Measurements from ENCODE around the gene PSME3IP1. TPM values are rescaled to one million over a fixed set of nuclear protein-coding genes. Genes with fewer than 3 reads are reported as not detected.

Gene PSME3IP1
- total and polyA plus RNA-seq, 2 of the 4 experiments (the other 2 are of a cell fraction) = 50.2 to 75.2 TPM

GRCh38 chr16:57234707-57235092 lies 48.9 kb upstream of the PSME3IP1 start:
- no TSS peak for BruUV-seq (replicated peaks)
- H2BK120ac ChIP-seq (ENCODE audit: low read depth, low read length) = no peak overlapping the region
- no peaks in the 10 kb centered on the region for H3K9me3 ChIP-seq (ENCODE audit: control insufficient read depth, insufficient read depth, low read length)
- CTCF ChIA-PET = no interaction called here
- POLR2A ChIA-PET (ENCODE audit: unreplicated experiment) = no interaction called here
- no peak overlapping the region for H3K14ac ChIP-seq (replicated peaks; ENCODE audit: low read depth, low read length)
- H3K23ac ChIP-seq (ENCODE audit: low read depth, low read length) = no peak overlapping the region
- H2BK20ac ChIP-seq (ENCODE audit: low read depth, low read length) = no peak overlapping the region
- H3K4ac ChIP-seq (ENCODE audit: low read depth, low read length) = no peak overlapping the region
- H3K9me1 ChIP-seq (ENCODE audit: insufficient read depth, low read length) = peaks cover 7% of the 10 kb centered on the region
- H4K20me1 ChIP-seq (ENCODE audit: insufficient read depth, low read length) = no peaks in the 10 kb centered on the region
- no peak overlapping the region for H2BK5ac ChIP-seq (ENCODE audit: low read depth, low read length, poor library complexity, severe bottlenecking)
- dilution Hi-C loops (cut with HindIII; ENCODE audit: low sequenced_read_pairs, unreplicated experiment) = no loop called here
- in situ Hi-C loops (cut with MboI; ENCODE audit: low sequenced_read_pairs) = no loop called here
- H3K18ac ChIP-seq (ENCODE audit: low read depth, low read length) = no peak overlapping the region
- H3K27me3 ChIP-seq (ENCODE audit: control insufficient read depth, insufficient read depth, low read length) = no peaks in the 10 kb centered on the region
- H3K79me1 ChIP-seq (ENCODE audit: low read depth in 1 of 2, low read length in 2 of 2) = peaks cover 0 to 4% of the 10 kb centered on the region in 2 experiments; a peak in 2 of 4 replicates
- H2AK5ac ChIP-seq (ENCODE audit: low read depth, low read length) = no peak overlapping the region
- H4K91ac ChIP-seq (ENCODE audit: insufficient read depth, low read depth, low read length) = no peak overlapping the region
- intact Hi-C loops (cut with micrococcal nuclease) = no loop called here
- H2AK9ac ChIP-seq (replicated peaks; ENCODE audit: low read depth, low read length, poor library complexity) = no peak overlapping the region
- H4K8ac ChIP-seq (ENCODE audit: low read depth in 2 of 2, low read length in 2 of 2) = no peak overlapping the region
- H2BK15ac ChIP-seq (ENCODE audit: low read depth, low read length) = no peak overlapping the region
- DNase-seq (no peak), ATAC-seq (ENCODE audit: low read depth) (no peak)
- peaks cover 8% of the 10 kb centered on the region for H3K4me1 ChIP-seq (ENCODE audit: control insufficient read depth, insufficient read depth, low read length)
- no peak overlapping the region for H3K4me3 ChIP-seq (ENCODE audit: insufficient read depth, low read depth, low read length)
- H3K56ac ChIP-seq (ENCODE audit: extremely low read depth, insufficient read depth, low read length) = no peak overlapping the region
- no peak overlapping the region for H3K27ac ChIP-seq (ENCODE audit: insufficient read depth, low read length)
- H3K4me2 ChIP-seq (ENCODE audit: low read depth, low read length) = no peak overlapping the region
- peaks cover 20% of the 10 kb centered on the region for H3K36me3 ChIP-seq (ENCODE audit: control insufficient read depth, insufficient read depth, low read length)
- H4K5ac ChIP-seq (ENCODE audit: low read depth, low read length) = no peak overlapping the region
- no peak overlapping the region for H2AFZ ChIP-seq (replicated peaks; ENCODE audit: low read length, poor library complexity)
- H3K9ac ChIP-seq (ENCODE audit: low read depth, low read length) = no peak overlapping the region
- TF ChIP-seq CHD1 (IDR thresholded peaks at IDR 0.05; ENCODE audit: low read depth, low read length) (no peak), RCOR1 (IDR thresholded peaks at IDR 0.05; ENCODE audit: insufficient replicate concordance, low read length) (no peak), RFX5 (IDR thresholded peaks at IDR 0.05; ENCODE audit: low read depth, low read length) (no peak), BHLHE40 (IDR thresholded peaks at IDR 0.05; ENCODE audit: low read depth, low read length) (no peak), MAZ (IDR thresholded peaks at IDR 0.05; ENCODE audit: borderline replicate concordance, low read depth, low read length) (no peak), POLR2A (IDR thresholded peaks at IDR 0.05; ENCODE audit: low read depth, low read length) (no peak), MXI1 (IDR thresholded peaks at IDR 0.05; ENCODE audit: borderline replicate concordance, low read depth, low read length) (no peak), SMC3 (IDR thresholded peaks at IDR 0.05; ENCODE audit: low read depth, low read length) (no peak), FOS (IDR thresholded peaks at IDR 0.05; ENCODE audit: low read depth, low read length) (no peak)
- TF ChIP-seq, protein P1, sequence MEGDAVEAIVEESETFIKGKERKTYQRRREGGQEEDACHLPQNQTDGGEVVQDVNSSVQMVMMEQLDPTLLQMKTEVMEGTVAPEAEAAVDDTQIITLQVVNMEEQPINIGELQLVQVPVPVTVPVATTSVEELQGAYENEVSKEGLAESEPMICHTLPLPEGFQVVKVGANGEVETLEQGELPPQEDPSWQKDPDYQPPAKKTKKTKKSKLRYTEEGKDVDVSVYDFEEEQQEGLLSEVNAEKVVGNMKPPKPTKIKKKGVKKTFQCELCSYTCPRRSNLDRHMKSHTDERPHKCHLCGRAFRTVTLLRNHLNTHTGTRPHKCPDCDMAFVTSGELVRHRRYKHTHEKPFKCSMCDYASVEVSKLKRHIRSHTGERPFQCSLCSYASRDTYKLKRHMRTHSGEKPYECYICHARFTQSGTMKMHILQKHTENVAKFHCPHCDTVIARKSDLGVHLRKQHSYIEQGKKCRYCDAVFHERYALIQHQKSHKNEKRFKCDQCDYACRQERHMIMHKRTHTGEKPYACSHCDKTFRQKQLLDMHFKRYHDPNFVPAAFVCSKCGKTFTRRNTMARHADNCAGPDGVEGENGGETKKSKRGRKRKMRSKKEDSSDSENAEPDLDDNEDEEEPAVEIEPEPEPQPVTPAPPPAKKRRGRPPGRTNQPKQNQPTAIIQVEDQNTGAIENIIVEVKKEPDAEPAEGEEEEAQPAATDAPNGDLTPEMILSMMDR (conservative IDR thresholded peaks at IDR 0.05; ENCODE audit: low read depth, low read length) = no peak
